SK-N-SH treated with all-trans-retinoic acid at 6 μM for 48 hours (cell line): ENCODE results near the gene ABT1.

Experiments used
- ISL1 ChIP-seq: fragments of 250-450 bp; sonication (Bioruptor Pico); IDR thresholded peaks from 2 replicates; pipeline ENCODE4 v2.1.2; 2022; ENCODE audit warnings: mild to moderate bottlenecking, moderate library complexity
- ZNF8 ChIP-seq: fragments of 450-650 bp; formaldehyde crosslinking; IDR thresholded peaks from 2 replicates; pipeline ENCODE4 v1.5.0; 2020; ENCODE audit warnings: mild to moderate bottlenecking, moderate library complexity
- TF ChIP-seq, protein P1 (sequence below): fragments of 250-450 bp; sonication (Bioruptor Pico); IDR thresholded peaks from 2 replicates; pipeline ENCODE4 v1.5.0; 2020; ENCODE audit warnings: mild to moderate bottlenecking, moderate library complexity

DNA sequence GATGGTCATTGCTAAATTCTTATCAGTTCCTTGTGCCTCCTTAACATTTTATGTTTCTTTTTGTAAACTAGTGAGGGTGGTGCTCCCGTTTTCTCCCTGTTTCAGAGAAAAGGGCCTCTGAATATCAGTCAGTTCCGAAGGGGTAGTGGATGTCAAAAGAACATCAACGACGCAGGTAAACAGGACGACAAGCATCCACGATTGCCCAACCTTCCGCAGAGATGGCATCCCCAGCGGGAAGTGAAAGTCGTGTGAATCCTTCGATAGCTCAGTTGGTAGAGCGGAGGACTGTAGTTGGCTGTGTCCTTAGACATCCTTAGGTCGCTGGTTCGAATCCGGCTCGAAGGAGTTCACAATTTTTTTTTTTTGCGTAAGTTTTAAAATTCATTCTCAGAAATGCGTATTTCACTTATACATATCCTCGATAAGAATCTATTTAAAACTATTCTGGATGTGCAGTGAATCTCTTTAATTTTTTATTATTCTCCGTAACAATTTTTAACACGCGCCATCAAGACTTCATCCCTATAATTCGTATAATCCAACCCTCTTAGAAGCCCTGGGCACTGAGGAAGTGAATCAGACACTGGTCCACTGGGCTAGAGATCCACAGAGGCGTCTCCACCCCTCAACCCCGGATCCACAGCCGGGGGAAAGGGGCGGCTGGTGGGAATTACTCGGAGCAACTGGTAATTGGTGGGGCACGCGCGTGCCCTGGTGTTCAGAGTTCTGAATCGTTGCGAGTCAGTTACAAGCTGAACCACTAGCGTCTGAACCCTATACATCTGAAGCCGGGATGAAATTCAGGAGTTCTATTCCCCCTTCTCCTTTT is 27.9 kb upstream of the ABT1 start:
- TF ChIP-seq ZNF8 (no peak), ISL1 (CRISPR knock-in tag) (no peak)
- TF ChIP-seq, protein P1, sequence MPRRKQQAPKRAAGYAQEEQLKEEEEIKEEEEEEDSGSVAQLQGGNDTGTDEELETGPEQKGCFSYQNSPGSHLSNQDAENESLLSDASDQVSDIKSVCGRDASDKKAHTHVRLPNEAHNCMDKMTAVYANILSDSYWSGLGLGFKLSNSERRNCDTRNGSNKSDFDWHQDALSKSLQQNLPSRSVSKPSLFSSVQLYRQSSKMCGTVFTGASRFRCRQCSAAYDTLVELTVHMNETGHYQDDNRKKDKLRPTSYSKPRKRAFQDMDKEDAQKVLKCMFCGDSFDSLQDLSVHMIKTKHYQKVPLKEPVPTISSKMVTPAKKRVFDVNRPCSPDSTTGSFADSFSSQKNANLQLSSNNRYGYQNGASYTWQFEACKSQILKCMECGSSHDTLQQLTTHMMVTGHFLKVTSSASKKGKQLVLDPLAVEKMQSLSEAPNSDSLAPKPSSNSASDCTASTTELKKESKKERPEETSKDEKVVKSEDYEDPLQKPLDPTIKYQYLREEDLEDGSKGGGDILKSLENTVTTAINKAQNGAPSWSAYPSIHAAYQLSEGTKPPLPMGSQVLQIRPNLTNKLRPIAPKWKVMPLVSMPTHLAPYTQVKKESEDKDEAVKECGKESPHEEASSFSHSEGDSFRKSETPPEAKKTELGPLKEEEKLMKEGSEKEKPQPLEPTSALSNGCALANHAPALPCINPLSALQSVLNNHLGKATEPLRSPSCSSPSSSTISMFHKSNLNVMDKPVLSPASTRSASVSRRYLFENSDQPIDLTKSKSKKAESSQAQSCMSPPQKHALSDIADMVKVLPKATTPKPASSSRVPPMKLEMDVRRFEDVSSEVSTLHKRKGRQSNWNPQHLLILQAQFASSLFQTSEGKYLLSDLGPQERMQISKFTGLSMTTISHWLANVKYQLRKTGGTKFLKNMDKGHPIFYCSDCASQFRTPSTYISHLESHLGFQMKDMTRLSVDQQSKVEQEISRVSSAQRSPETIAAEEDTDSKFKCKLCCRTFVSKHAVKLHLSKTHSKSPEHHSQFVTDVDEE (CRISPR knock-in tag) = no peak
